Raji (cell line): ENCODE results near the gene BCLAF3.

Experiments
- POLR2A ChIP-seq: IDR thresholded peaks from 2 replicates; pipeline ENCODE4 v1.6.1; 2011; ENCODE audit warnings: low read depth, low read length, control low read depth; ENCODE audit not compliant: insufficient read depth

BCLAF3 gene

GRCh38 chrX:19991350-19991718 lies 473 bp upstream of the BCLAF3 start:
- TF ChIP-seq POLR2A, result no peak; the same call in 1 of the 2 replicates

- TF ChIP-seq POLR2A, result no peak
Measured at GRCh38 chrX:19990151-19990555, 708 bp downstream of the BCLAF3 start.

- no peak for TF ChIP-seq POLR2A
Measured at GRCh38 chrX:19987856-19988255, 3.0 kb downstream of the BCLAF3 start.

- TF ChIP-seq POLR2A, result no peak
Measured at GRCh38 chrX:19986531-19986930, 4.3 kb downstream of the BCLAF3 start.

GRCh38 chrX:19981947-19982346 lies 8.9 kb downstream of the BCLAF3 start:
- no peak for TF ChIP-seq POLR2A

GRCh38 chrX:19975845-19976244 lies 15.0 kb downstream of the BCLAF3 start:
- TF ChIP-seq POLR2A, result no peak

- no peak for TF ChIP-seq POLR2A
Measured at GRCh38 chrX:19972984-19973383, 17.9 kb downstream of the BCLAF3 start.

- TF ChIP-seq POLR2A, result no peak
Measured at GRCh38 chrX:19968276-19968675, 22.6 kb downstream of the BCLAF3 start.

- TF ChIP-seq POLR2A, result no peak
Measured at GRCh38 chrX:19966056-19966455, 24.8 kb downstream of the BCLAF3 start.

- no peak for TF ChIP-seq POLR2A
Measured at GRCh38 chrX:19964017-19964710, 26.7 kb downstream of the BCLAF3 start.

GRCh38 chrX:19960913-19961312 lies 29.9 kb downstream of the BCLAF3 start:
- TF ChIP-seq POLR2A, result 0 out of 2 replicates have a peak, but pooled peaks have one; percentile 13

- no peak for TF ChIP-seq POLR2A
Measured at GRCh38 chrX:19958552-19959486, 32.0 kb downstream of the BCLAF3 start.

- TF ChIP-seq POLR2A, result no peak
Measured at GRCh38 chrX:19956923-19957322, 33.9 kb downstream of the BCLAF3 start.

- no peak for TF ChIP-seq POLR2A
Measured at GRCh38 chrX:19956306-19956705, 34.6 kb downstream of the BCLAF3 start.

GRCh38 chrX:19955306-19955705 lies 35.6 kb downstream of the BCLAF3 start:
- no peak for TF ChIP-seq POLR2A

- TF ChIP-seq POLR2A, result no peak
Measured at GRCh38 chrX:19954335-19955096, 36.3 kb downstream of the BCLAF3 start.

- TF ChIP-seq POLR2A, result no peak
Measured at GRCh38 chrX:19953145-19953544, 37.7 kb downstream of the BCLAF3 start.
